Measurements from ENCODE around the gene COTL1. TPM values are rescaled to one million over a fixed set of nuclear protein-coding genes. Genes with fewer than 3 reads are reported as not detected.

Gene COTL1
- total RNA-seq: 100 to 1,000 TPM in 1 of 2 donors, 10 to 100 TPM in 1; 49.9 to 148 TPM

GRCh38 chr16:84617791-84618580 is at the start of gene COTL1:
Gene COTL1 (minus strand): TSS chr16:84618078. CDS start chr16:84617914, 164 bp downstream.

GRCh38 chr16:84647828-84648594 is 30.1 kb upstream of the COTL1 start, which contains the start of gene KLHL36:
Gene KLHL36 (plus strand): TSS chr16:84648511. CDS start chr16:84650868, 2,357 bp downstream.

Other genes starting within 250 kb of the COTL1 start
- not detected for gene ATP2C2, start 249.5 kb downstream of the COTL1 start, total RNA-seq
- 10 to 100 TPM; 12.4 to 17.0 TPM for gene MEAK7, start 113.4 kb downstream of the COTL1 start, total RNA-seq
- 10 to 100 TPM; 38.2 to 51.6 TPM for gene KLHL36, start 30.4 kb upstream of the COTL1 start, total RNA-seq
- gene USP10, start 81.9 kb upstream of the COTL1 start, total RNA-seq: 10 to 100 TPM; 48.5 to 73.9 TPM
- gene CRISPLD2, start 201.9 kb upstream of the COTL1 start, total RNA-seq: 1 to 10 TPM; 2.7 to 3.1 TPM

Data from melanocyte of skin (primary cell).